ENCODE results near the gene DLGAP4. TPM values are rescaled to one million over a fixed set of nuclear protein-coding genes. Genes with fewer than 3 reads are reported as not detected.

The DLGAP4 gene
- polyA plus RNA-seq, 2 of the 4 experiments (the other 2 are of a cell fraction), result 11.9 to 36.7 TPM

Small RNA genes lying within 50 kb of the gene (small RNA-seq; reads per million reads assigned to genes)
- 0 reads per million in 6 experiments for gene RF00017

Other genes starting within 250 kb of the DLGAP4 start
- gene EPB41L1, start 151.6 kb upstream of the DLGAP4 start, polyA plus RNA-seq (2011; rRNA removed), result 45.9 and 50.0 TPM in 2 replicates
- gene EPB41L1, start 151.6 kb upstream of the DLGAP4 start, polyA plus RNA-seq (2017; fragmentation: RNase III; extraction: RNeasy Plus Mini Kit Qiagen cat#74134 plus additional on column Dnase treatment), result 81.6 to 94.4 TPM (median 84.2 TPM) in 3 replicates
- 29.2 and 38.0 TPM in 2 replicates for gene AAR2, start 69.9 kb upstream of the DLGAP4 start, polyA plus RNA-seq (2011; rRNA removed)
- gene AAR2, start 69.9 kb upstream of the DLGAP4 start, polyA plus RNA-seq (2017; fragmentation: RNase III; extraction: RNeasy Plus Mini Kit Qiagen cat#74134 plus additional on column Dnase treatment), result 26.8 to 27.2 TPM (median 27.2 TPM) in 3 replicates
- gene MYL9, start 235.2 kb downstream of the DLGAP4 start, polyA plus RNA-seq (2011; rRNA removed), result 1.9 and 2.2 TPM in 2 replicates
- 29.5 to 37.3 TPM (median 34.0 TPM) in 3 replicates for gene MYL9, start 235.2 kb downstream of the DLGAP4 start, polyA plus RNA-seq (2017; fragmentation: RNase III; extraction: RNeasy Plus Mini Kit Qiagen cat#74134 plus additional on column Dnase treatment)